Uterus (tissue), 2 donors: ENCODE data around the gene CFAP73.

ENCODE experiments used
- CTCF ChIP-seq, 4 experiments: fragments of 200-600 bp in 2 of 4; fragments of 450-650 bp in 2 of 4; sonication (generic) in 2 of 4; IDR thresholded peaks; one replicate each; pipeline ENCODE4 v1.5.1; 2016 to 2019; ENCODE audit warnings: antibody characterized with exemption in 4 of 4, mild to moderate bottlenecking in 2 of 4, moderate library complexity in 1 of 4
- POLR2A ChIP-seq, 2 donors: fragments of 450-650 bp; IDR thresholded peaks; one replicate each; pipeline ENCODE4 v1.6.1; 2016; ENCODE audit warnings: antibody characterized with exemption in 2 of 2, mild to moderate bottlenecking in 1 of 2, moderate library complexity in 1 of 2

GRCh38 chr12:113158439-113159203, 9.1 kb downstream of the CFAP73 start:
- no peak for TF ChIP-seq POLR2A (IDR thresholded peaks at IDR 0.05)
- TF ChIP-seq CTCF (IDR thresholded peaks at IDR 0.05), result no peak
